Fibroblast of skin of scalp (primary cell): ENCODE measurements around the gene CD44.

Experiments used
- DNase-seq: peaks from one replicate; pipeline ENCODE4 v3.0.0-alpha.2; 2013

The CD44 gene

GRCh38 chr11:35238882-35239281, 99.9 kb downstream of the CD44 start:
- DNase-seq: no peak

- DNase-seq: no peak
Observed at GRCh38 chr11:35239471-35240075, 100.6 kb downstream of the CD44 start.

GRCh38 chr11:35241083-35241482, 102.1 kb downstream of the CD44 start:
- no peak for DNase-seq

- no peak for DNase-seq
Observed at GRCh38 chr11:35241531-35241930, 102.6 kb downstream of the CD44 start.

GRCh38 chr11:35242412-35243242, 103.7 kb downstream of the CD44 start:
- peak; percentile 58 for DNase-seq

GRCh38 chr11:35243774-35244173, 104.8 kb downstream of the CD44 start:
- DNase-seq: no peak

- no peak for DNase-seq
Observed at GRCh38 chr11:35245056-35245455, 106.1 kb downstream of the CD44 start.

GRCh38 chr11:35245786-35246185, 106.8 kb downstream of the CD44 start:
- no peak for DNase-seq

- peak; percentile 42 for DNase-seq
Observed at GRCh38 chr11:35246745-35247144, 107.8 kb downstream of the CD44 start.

GRCh38 chr11:35247428-35247827, 108.5 kb downstream of the CD44 start:
- no peak for DNase-seq

GRCh38 chr11:35247863-35248262, 108.9 kb downstream of the CD44 start:
- DNase-seq: no peak

- DNase-seq: no peak
Observed at GRCh38 chr11:35248558-35249323, 109.8 kb downstream of the CD44 start.

GRCh38 chr11:35250192-35250591, 111.2 kb downstream of the CD44 start:
- DNase-seq: no peak

GRCh38 chr11:35250621-35251020, 111.7 kb downstream of the CD44 start:
- no peak for DNase-seq

- DNase-seq: peak; percentile 69
Observed at GRCh38 chr11:35253237-35253636, 114.3 kb downstream of the CD44 start.

GRCh38 chr11:35255514-35255913, 116.5 kb downstream of the CD44 start:
- no peak for DNase-seq

- DNase-seq: no peak
Observed at GRCh38 chr11:35256296-35256695, 117.3 kb downstream of the CD44 start.

- no peak for DNase-seq
Observed at GRCh38 chr11:35257281-35257680, 118.3 kb downstream of the CD44 start.

- no peak for DNase-seq
Observed at GRCh38 chr11:35259529-35259928, 120.6 kb downstream of the CD44 start.

- peak; percentile 88 for DNase-seq
Observed at GRCh38 chr11:35260342-35260985, 121.5 kb downstream of the CD44 start.

- DNase-seq: no peak
Observed at GRCh38 chr11:35261197-35261596, 122.2 kb downstream of the CD44 start.

- DNase-seq: no peak
Observed at GRCh38 chr11:35262056-35262455, 123.1 kb downstream of the CD44 start.

GRCh38 chr11:35262735-35263134, 123.8 kb downstream of the CD44 start:
- DNase-seq: no peak
